OCI-M2 (cell line): ENCODE measurements around the gene BACH2.
"Not testable (repeated sequence)": the region's sequence is repeated elsewhere in the genome, so short reads cannot be mapped to it uniquely, and the experiment has no call there.

Experiments
- DNase-seq: peaks from one replicate; lab custom pipeline; 2025; ENCODE audit not compliant: unreplicated experiment; lab: John Stamatoyannopoulos, UW

BACH2 gene

DNA sequence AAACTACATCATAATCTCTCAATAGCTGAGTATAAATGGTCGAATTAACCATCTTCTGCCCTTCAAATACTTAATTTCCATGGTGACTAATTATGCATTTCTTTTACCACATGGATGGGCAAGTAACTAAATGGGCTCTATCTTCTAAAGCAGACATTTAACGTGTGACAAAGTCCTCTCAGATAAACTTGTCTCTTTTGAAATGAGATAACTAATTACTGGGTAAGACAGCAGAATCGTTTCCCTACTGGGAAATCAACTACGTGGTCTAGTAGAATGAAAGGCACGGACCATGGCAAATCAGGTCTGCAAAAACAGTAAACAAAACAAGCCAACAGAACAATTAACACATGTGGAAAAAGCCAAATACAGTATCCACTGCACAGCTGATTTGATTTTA lies 137.7 kb downstream of the BACH2 start:
- no peak for DNase-seq

DNA sequence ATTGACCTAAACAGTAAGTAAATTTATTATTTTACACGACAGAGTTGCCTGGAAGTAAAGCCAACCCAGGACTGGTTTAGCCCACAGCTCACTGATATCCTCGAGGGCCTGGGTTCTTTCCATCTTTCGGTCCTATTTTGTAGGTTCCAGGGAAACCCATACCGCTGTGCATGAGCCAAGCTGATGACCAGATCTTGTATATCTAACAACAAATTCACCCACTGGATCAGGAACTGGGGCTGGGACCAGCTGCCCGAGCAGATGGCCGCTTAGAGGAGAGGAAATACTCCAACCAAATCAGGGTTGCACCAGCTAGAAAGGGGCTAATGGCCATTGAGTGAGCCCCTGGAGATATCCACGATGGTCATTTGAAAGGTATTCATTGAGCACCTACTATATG lies 139.2 kb downstream of the BACH2 start:
- no peak for DNase-seq

DNA sequence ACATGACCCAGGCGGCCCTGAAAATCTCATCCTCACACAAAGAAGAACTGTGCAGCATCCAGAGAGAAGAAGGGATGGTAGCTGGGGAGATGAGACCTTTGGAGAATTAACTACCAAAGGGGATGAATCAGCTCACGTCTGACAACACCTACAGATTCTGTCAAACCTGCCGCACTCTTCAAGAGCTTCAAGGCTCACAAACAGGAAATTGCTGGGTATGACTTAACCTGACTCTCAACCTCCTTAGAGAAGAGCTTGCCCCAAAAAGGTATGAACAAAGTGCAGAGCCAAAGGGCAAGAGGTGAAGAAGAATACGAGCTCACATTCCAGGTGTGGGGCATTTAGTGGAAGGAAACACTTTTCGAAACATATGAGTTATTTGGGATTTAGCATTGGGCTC lies 139.8 kb downstream of the BACH2 start:
- DNase-seq = no peak

- no peak for DNase-seq
These were observed 141.7 kb downstream of the BACH2 start for GRCh38 chr6:90154755-90155470.

DNA sequence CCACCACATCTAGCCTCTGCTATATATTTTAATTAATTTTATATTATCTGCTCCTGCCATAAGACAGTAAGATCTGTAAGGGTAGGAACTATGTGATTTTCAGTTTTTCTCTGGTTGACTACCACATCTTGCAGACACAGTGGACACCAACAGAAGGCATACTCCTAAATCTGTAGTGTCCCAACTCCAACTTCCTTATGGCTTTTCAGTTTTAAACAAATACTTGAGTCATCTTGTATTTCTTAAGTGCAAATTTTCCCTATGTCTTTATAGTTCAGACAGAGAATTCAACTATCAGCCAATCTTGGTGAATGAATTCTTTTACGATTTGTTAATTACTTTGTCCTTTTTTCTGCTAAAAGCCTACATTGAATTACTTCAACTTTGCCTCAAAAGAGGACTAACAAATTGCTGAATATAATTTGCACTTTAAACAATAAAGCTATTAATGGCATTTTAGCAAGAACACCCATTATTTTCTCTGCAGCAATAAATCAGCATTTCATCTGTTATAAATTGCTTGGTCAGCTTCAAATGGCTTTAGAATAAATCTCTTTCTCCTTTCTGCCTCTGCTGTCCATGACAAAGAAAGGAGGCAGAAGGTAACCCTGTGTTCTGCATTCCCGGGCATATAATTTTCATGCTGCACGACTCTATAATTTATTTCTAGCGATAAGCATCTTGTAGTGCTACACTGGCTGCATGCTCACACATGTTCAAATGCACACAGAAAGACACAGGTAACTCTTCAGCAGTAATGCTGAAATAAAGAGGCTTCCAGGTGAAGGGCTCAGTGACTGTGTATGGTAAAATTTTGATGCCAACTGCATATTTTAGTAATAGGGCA lies 144.8 kb downstream of the BACH2 start:
- DNase-seq = no peak

- DNase-seq = no peak
These were observed 147.4 kb downstream of the BACH2 start for GRCh38 chr6:90149280-90149679.

- no peak for DNase-seq
These were observed 147.8 kb downstream of the BACH2 start for GRCh38 chr6:90148867-90149266.

DNA sequence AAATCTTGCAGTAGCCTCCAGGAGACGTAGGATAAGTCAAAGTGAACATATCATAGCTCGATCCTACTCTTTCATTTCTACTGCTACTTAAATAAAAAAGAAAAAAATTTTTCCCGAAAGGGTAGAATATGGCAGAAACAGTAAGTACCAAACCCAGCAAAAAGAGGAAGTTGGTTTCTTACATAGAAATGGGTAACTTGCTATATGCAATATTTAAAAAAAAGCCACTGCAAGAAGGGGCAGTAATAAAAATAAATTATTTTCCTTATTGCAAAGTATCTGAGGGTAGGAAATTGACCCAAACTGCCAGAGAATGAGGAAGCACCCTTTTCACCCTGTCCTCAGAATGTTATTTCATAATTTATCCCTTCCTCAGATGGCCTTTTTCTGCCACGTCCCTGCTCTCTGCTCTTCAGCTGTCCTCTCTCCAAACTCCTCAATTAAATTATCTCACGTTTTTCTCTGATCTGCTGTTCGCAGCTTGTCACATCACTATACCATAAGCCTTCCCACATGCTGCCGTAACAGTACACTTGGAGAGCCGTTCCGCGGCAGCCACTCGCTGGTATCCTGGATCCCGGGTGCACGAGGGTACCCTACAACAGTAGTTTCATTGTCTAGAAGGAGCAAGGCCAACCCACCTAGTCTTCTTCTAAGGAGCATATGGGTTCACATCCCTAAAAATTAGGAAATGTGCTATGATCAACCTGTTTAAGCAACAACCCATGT lies 149.6 kb downstream of the BACH2 start:
- no peak for DNase-seq

DNA sequence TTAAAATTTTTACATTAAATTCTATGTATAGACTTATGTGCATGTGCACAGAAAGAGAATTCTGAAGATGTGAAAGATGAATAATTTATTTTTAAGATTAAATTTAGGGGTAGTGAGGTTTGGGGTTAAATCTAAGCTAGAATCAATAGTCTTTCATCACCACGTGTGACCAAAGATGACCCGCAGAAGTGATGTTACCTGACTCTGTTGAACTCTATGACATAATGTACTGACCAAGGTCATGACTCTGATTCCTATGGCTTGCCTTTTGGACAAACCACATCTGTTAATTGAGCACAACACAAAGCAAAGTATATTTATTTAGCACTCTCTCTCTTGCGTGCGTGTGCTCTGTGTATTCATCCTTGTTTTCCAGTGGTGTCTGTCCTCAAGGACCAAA lies 150.6 kb downstream of the BACH2 start:
- no peak for DNase-seq

- DNase-seq = no peak
These were observed 151.6 kb downstream of the BACH2 start for GRCh38 chr6:90144928-90145555.

GRCh38 chr6:90144396-90144795 lies 152.2 kb downstream of the BACH2 start:
- DNase-seq = no peak

DNA sequence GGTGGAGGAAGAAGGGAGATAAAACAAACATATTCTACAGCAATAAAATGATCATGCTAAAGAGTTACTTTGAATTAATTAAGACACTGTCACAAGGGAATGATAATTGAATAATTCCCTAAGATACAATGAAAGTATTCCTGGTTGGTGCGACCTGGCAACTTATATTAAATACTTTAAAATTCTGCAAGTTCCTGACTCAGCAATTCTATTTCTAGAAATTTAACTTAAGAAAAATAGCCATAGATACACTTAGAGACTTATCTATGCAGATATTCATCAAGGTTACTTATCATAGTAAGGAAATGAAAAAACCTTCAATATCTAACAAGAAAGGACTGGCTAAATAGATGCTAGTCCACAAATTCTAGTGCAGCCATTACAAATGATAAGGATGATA lies 156.0 kb downstream of the BACH2 start:
- no peak for DNase-seq

GRCh38 chr6:90139272-90139817 lies 157.3 kb downstream of the BACH2 start:
- DNase-seq = no peak

GRCh38 chr6:90136837-90137568 lies 159.6 kb downstream of the BACH2 start:
- no peak for DNase-seq

GRCh38 chr6:90136176-90136575 lies 160.5 kb downstream of the BACH2 start:
- no peak for DNase-seq

DNA sequence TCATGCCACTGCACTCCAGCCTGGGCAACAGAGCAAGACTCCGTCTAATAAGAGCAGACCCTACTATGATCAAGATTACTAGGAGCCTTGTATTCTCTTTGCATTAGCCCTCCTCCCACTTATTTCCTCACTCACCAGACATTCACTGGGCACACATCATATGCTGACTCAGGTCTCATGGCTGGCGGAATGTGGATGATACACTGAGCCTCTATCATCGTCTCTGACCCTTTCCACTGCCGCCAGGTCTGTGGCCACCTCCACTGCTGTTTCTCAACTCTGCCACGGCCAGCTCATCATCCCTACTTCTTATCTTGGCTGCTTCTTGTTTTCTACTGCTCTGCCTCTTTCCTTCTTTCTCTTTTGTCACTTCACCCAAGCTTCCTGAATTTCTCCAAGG lies 161.0 kb downstream of the BACH2 start:
- DNase-seq = no peak

- not testable (repeated sequence) for DNase-seq
These were observed 163.0 kb downstream of the BACH2 start for GRCh38 chr6:90133664-90134063.

GRCh38 chr6:90131614-90132423 lies 164.8 kb downstream of the BACH2 start:
- no peak for DNase-seq

GRCh38 chr6:90131125-90131524 lies 165.5 kb downstream of the BACH2 start:
- DNase-seq = no peak

DNA sequence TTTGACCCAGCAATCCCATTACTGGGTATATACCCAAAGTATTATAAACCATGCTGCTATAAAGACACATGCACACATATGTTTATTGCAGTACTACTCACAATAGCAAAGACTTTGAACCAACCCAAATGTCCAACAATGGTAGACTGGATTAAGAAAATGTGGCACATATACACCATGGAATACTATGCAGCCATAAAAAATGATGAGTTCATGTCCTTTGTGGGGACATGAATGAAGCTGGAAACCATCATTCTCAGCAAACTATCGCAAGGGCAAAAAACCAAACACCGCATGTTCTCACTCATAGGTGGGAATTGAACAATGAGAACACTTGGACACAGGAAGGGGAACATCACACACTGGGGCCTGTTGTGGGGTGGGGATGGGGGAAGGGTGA lies 168.0 kb downstream of the BACH2 start:
- DNase-seq = not testable (repeated sequence)
